Measurements from ENCODE around the gene FOXC2. TPM values are rescaled to one million over a fixed set of nuclear protein-coding genes. Genes with fewer than 3 reads are reported as not detected.

The FOXC2 gene
- total RNA-seq, 1 donor from 2014 or later: 57.2 TPM

- DNase-seq (ENCODE audit: low spot score in 2 of 2): no peak
- no peak for TF ChIP-seq CTCF (IDR thresholded peaks at IDR 0.05)
- Histone ChIP-seq H3K4me1 (no peaks in the 10 kb centered on the region), H3K27ac (no peak overlapping the region), H3K36me3 (peaks cover 24 to 77% of the 10 kb centered on the region in 2 donors), H3K27me3 (no peaks in the 10 kb centered on the region), H3K4me3 (no peak overlapping the region), H3K9me3 (no peaks in the 10 kb centered on the region)
- intact Hi-C loops (cut with DNase I): no loop called here
Measured at GRCh38 chr16:86547286-86547685, 19.3 kb upstream of the FOXC2 start.

DNA sequence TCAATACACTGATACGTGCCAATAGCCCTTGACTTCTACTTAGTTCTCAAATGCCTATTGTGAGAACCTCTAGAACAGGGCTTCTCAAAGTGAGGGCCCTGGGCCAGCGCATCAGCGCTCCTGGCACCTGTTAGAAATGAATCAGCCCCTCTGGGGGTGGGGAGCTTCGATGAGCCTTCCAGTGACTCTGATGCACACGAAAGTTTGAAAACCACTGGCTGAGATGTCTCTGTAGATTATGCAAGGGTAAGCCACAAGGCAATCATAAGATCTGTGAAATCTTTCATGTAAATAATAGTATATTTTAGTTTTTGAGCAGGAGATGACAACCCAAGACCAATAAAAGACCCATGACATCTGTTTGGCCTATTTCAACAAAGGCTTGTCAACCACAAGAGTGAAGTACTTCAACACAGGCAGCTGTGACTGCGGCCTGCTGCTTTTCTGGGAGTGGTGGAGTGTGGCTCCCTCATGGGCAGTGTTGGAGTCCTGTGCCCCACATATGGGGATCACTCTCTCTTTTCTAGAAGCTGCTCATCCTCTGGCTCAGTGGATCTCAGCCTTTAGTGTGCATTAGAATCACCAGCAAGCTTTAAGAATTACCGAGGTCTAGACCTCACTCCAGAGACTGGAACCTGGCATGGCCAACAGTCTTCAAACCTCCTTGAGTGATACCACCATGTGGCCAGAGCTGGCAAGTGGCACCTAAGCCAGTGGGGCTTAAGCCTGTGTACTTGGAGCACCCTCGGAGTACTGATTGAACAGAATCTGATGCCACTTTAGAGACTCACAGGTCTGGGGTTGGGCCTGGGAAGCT lies 17.3 kb upstream of the FOXC2 start:
- DNase-seq (ENCODE audit: low spot score in 2 of 2): no peak
- Histone ChIP-seq H3K27me3 (no peaks in the 10 kb centered on the region), H3K9me3 (no peaks in the 10 kb centered on the region), H3K36me3 (peaks cover 14 to 60% of the 10 kb centered on the region in 2 donors), H3K4me1 (peaks cover 0 to 1% of the 10 kb centered on the region in 2 donors), H3K27ac (no peak overlapping the region), H3K4me3 (no peak overlapping the region)
- intact Hi-C loops (cut with DNase I): no loop called here
- no peak for TF ChIP-seq CTCF (IDR thresholded peaks at IDR 0.05)

GRCh38 chr16:86549893-86550190 lies 16.8 kb upstream of the FOXC2 start:
- Histone ChIP-seq H3K4me3 (no peak overlapping the region), H3K36me3 (peaks cover 14 to 54% of the 10 kb centered on the region in 2 donors), H3K4me1 (peaks cover 0 to 5% of the 10 kb centered on the region in 2 donors), H3K27me3 (no peaks in the 10 kb centered on the region), H3K9me3 (no peaks in the 10 kb centered on the region), H3K27ac (no peak overlapping the region)
- intact Hi-C loops (cut with DNase I): no loop called here
- TF ChIP-seq CTCF (IDR thresholded peaks at IDR 0.05): no peak
- no peak for DNase-seq (ENCODE audit: low spot score in 2 of 2)

GRCh38 chr16:86550281-86550680 lies 16.3 kb upstream of the FOXC2 start:
- peaks cover 0 to 5% of the 10 kb centered on the region in 2 donors for H3K4me1 ChIP-seq
- intact Hi-C loops (cut with DNase I): no loop called here
- no peak for TF ChIP-seq CTCF (IDR thresholded peaks at IDR 0.05)
- peaks cover 14 to 51% of the 10 kb centered on the region in 2 donors for H3K36me3 ChIP-seq
- no peak for DNase-seq (ENCODE audit: low spot score in 2 of 2)
- H3K9me3 ChIP-seq: no peaks in the 10 kb centered on the region
- H3K27ac ChIP-seq: no peak overlapping the region
- H3K27me3 ChIP-seq: no peaks in the 10 kb centered on the region
- H3K4me3 ChIP-seq: no peak overlapping the region

- peaks cover 3 to 9% of the 10 kb centered on the region in 2 donors for H3K4me1 ChIP-seq
- no peaks in the 10 kb centered on the region for H3K27me3 ChIP-seq
- no peaks in the 10 kb centered on the region for H3K9me3 ChIP-seq
- no peak for TF ChIP-seq CTCF (IDR thresholded peaks at IDR 0.05)
- no peak for DNase-seq (ENCODE audit: low spot score in 2 of 2)
- H3K4me3 ChIP-seq: no peak overlapping the region
- no peak overlapping the region for H3K27ac ChIP-seq
- peaks cover 0 to 23% of the 10 kb centered on the region in 2 donors for H3K36me3 ChIP-seq
- intact Hi-C loops (cut with DNase I): no loop called here
Measured at GRCh38 chr16:86553356-86553755, 13.3 kb upstream of the FOXC2 start.

Data from ascending aorta (tissue), 2 donors.